ENCODE data around the gene COX6B2. TPM values are rescaled to one million over a fixed set of nuclear protein-coding genes. Genes with fewer than 3 reads are reported as not detected.

The COX6B2 gene
- total and polyA plus RNA-seq, 2 of the 8 experiments (the other 6 are each of a cell fraction or from before 2014, with no cell fraction given) = 4.9 to 6.4 TPM

DNA sequence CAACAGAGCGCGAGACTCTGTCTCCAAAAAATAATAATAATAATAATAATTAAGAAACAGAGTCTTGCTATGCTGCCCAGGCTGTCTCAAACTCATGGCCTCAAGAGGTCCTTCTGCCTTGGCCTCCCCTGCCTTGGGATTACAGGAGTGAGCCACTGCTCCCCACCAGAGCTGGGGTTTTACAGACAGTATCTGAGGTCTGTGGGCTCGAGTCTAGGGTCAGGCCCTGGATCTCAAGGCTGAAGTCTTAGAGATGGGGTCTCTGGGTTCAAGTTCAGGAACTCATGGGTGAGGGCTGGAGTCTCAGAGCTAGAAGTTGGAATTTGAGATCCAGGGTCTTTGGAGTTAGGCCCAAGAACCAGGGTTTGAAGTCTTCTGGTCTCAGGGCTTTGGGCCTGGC lies 12.3 kb upstream of the COX6B2 start:
- no peaks in the 10 kb centered on the region for H3K79me1 ChIP-seq (ENCODE audit: low read depth, low read length)
- WGBS, 2 experiments (ENCODE audit: extremely low coverage in 1 of 2, insufficient coverage in 1 of 2, insufficient read length in 1 of 2, insufficient replicate concordance in 2 of 2, low coverage in 1 of 2, low lambda C conversion rate in 2 of 2, missing lambda C conversion rate in 1 of 2) = 91% methylated on average over 3 of the region's 3 CpGs; no CpG with 5 or more reads in 1 of the 2 experiments
- H4K8ac ChIP-seq (ENCODE audit: extremely low read depth, insufficient read depth, low read length) = no peak overlapping the region
- H2AFZ ChIP-seq (ENCODE audit: low read length) = no peak overlapping the region
- H2BK5ac ChIP-seq (ENCODE audit: low read depth, low read length) = no peak overlapping the region
- no peak overlapping the region for H2AK5ac ChIP-seq (ENCODE audit: low read depth, low read length)
- H4K5ac ChIP-seq (ENCODE audit: insufficient read length, low read depth, low read length) = no peak overlapping the region
- H3K27me3 ChIP-seq (replicated peaks in 1 of 4; ENCODE audit: control insufficient read depth in 3 of 4, extremely low read depth in 1 of 4, insufficient read depth in 3 of 4, low read length in 3 of 4) = peaks cover 8 to 37% (median 32%) of the 10 kb centered on the region in 4 experiments
- no peak overlapping the region for H3K23ac ChIP-seq (ENCODE audit: insufficient read length)
- no peak overlapping the region for H2BK20ac ChIP-seq (ENCODE audit: low read length)
- ChIA-PET CTCF (ENCODE audit: partially characterized antibody) (interaction anchor here (0.8 to 1.6 kb wide), 6 partner anchors 11 to 101 kb away, joined by 3 to 9 read pairs (median 4); no protein-coding TSS in a partner anchor), POLR2A (ENCODE audit: partially characterized antibody) (interaction anchor here (1.0 to 1.6 kb wide), 6 partner anchors 10 to 41 kb away, joined by 3 to 9 read pairs (median 4); partner anchors contain the start of genes TMEM190, TMEM238 and UBE2S)
- H3K27ac ChIP-seq (ENCODE audit: low read depth, low read length) = no peak overlapping the region
- H3K4me2 ChIP-seq (ENCODE audit: insufficient read depth in 1 of 2, low read depth in 2 of 2, low read length in 2 of 2) = no peak overlapping the region
- H4K91ac ChIP-seq (replicated peaks; ENCODE audit: insufficient read length, low read length) = no peak overlapping the region
- H3K9me3 ChIP-seq (ENCODE audit: insufficient read depth in 2 of 2, low read depth in 1 of 2, low read length in 1 of 2) = no peaks in the 10 kb centered on the region
- H3K14ac ChIP-seq (ENCODE audit: insufficient read length) = no peak overlapping the region
- H3K56ac ChIP-seq (replicated peaks; ENCODE audit: insufficient read length, low read depth, low read length) = no peak overlapping the region
- H3K4me3 ChIP-seq (ENCODE audit: extremely low read depth in 1 of 4, insufficient read depth in 2 of 4, low read depth in 3 of 4, low read length in 4 of 4) = no peak overlapping the region
- DNase-seq (ENCODE audit: low read depth in 1 of 2, low spot score in 2 of 2) (no peak), FAIRE-seq (no peak)
- H3K9ac ChIP-seq (replicated peaks in 1 of 4; ENCODE audit: extremely low read depth in 1 of 4, low read depth in 3 of 4, low read length in 3 of 4) = no peak overlapping the region
- no peaks in the 10 kb centered on the region for H4K20me1 ChIP-seq (replicated peaks in 1 of 2; ENCODE audit: control insufficient read depth in 1 of 2, insufficient read depth in 2 of 2, low read length in 2 of 2)
- H3K4ac ChIP-seq (replicated peaks; ENCODE audit: insufficient read length, low read depth, low read length) = no peak overlapping the region
- no peak overlapping the region for H2BK12ac ChIP-seq (ENCODE audit: low read depth, low read length)
- no peak overlapping the region for H2BK120ac ChIP-seq (replicated peaks; ENCODE audit: low read depth, low read length)
- H2BK15ac ChIP-seq (ENCODE audit: low read length) = no peak overlapping the region
- peaks cover 9% of the 10 kb centered on the region; the same call in 1 of the 2 replicates for H3K23me2 ChIP-seq (ENCODE audit: low read depth, low read length)
- H3K18ac ChIP-seq (ENCODE audit: extremely low read depth, low read length) = no peak overlapping the region
- H3K79me2 ChIP-seq (ENCODE audit: control insufficient read depth in 1 of 2, insufficient read depth in 2 of 2, low read length in 2 of 2) = no peaks in the 10 kb centered on the region
- peaks cover 0 to 23% (median 17%) of the 10 kb centered on the region in 4 experiments; a peak in 6 of 7 replicates for H3K4me1 ChIP-seq (replicated peaks in 1 of 4; ENCODE audit: control insufficient read depth in 3 of 4, insufficient read depth in 4 of 4, low read length in 3 of 4)
- no peaks in the 10 kb centered on the region for H3K36me3 ChIP-seq (ENCODE audit: control insufficient read depth in 2 of 4, insufficient read depth in 4 of 4, low read length in 3 of 4)
- TF ChIP-seq, protein P1, sequence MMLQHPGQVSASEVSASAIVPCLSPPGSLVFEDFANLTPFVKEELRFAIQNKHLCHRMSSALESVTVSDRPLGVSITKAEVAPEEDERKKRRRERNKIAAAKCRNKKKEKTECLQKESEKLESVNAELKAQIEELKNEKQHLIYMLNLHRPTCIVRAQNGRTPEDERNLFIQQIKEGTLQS (IDR thresholded peaks at IDR 0.05; ENCODE audit: insufficient read depth, low read depth, low read length) = no peak
- TF ChIP-seq CBX5 (IDR thresholded peaks at IDR 0.05; ENCODE audit: low read depth, low read length) (no peak), RFX5 (IDR thresholded peaks at IDR 0.05; ENCODE audit: borderline replicate concordance, low read depth, low read length) (no peak), ASH2L (IDR thresholded peaks at IDR 0.05; ENCODE audit: low read length) (no peak), FOSL1 (IDR thresholded peaks at IDR 0.05; ENCODE audit: insufficient read depth, low read depth, low read length) (no peak), CBX8 (IDR thresholded peaks at IDR 0.05; ENCODE audit: borderline replicate concordance, low read depth, low read length) (no peak), TBP (IDR thresholded peaks at IDR 0.05; ENCODE audit: low read depth, low read length) (no peak), SP2 (IDR thresholded peaks at IDR 0.05; ENCODE audit: low read length) (no peak), TAF1 (IDR thresholded peaks at IDR 0.05; ENCODE audit: low read depth, low read length) (no peak), EZH2 (IDR thresholded peaks at IDR 0.05; ENCODE audit: low read depth, low read length, severe bottlenecking) (no peak), HDAC6 (IDR thresholded peaks at IDR 0.05; ENCODE audit: low read depth, low read length) (no peak), BCL11A (IDR thresholded peaks at IDR 0.05; ENCODE audit: low read depth in 2 of 2, low read length in 2 of 2) (no peak)
- TF ChIP-seq, protein P2, sequence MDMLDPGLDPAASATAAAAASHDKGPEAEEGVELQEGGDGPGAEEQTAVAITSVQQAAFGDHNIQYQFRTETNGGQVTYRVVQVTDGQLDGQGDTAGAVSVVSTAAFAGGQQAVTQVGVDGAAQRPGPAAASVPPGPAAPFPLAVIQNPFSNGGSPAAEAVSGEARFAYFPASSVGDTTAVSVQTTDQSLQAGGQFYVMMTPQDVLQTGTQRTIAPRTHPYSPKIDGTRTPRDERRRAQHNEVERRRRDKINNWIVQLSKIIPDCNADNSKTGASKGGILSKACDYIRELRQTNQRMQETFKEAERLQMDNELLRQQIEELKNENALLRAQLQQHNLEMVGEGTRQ (IDR thresholded peaks at IDR 0.05; ENCODE audit: low read length) = no peak

All from H1 (cell line).